ENCODE measurements around the gene ATF6.

ATF6 gene

GRCh38 chr1:161930064-161930463 lies 163.9 kb downstream of the ATF6 start:
- no peaks in the 10 kb centered on the region for H3K79me2 ChIP-seq (ENCODE audit: low read length)
- no peak overlapping the region for H2AFZ ChIP-seq (ENCODE audit: low read length)
- no peak for TF ChIP-seq CTCF (IDR thresholded peaks at IDR 0.05; ENCODE audit: low read length)
- H3K9me2 ChIP-seq (replicated peaks; ENCODE audit: insufficient read depth, low read length), result no peaks in the 10 kb centered on the region
- no peak overlapping the region for H3K4me2 ChIP-seq (ENCODE audit: low read depth, low read length)
- DNase-seq, result no peak
- peaks cover 26% of the 10 kb centered on the region for H3K4me1 ChIP-seq (ENCODE audit: low read length)
- H4K20me1 ChIP-seq (ENCODE audit: insufficient read depth, low read length), result no peaks in the 10 kb centered on the region
- H3K27me3 ChIP-seq (replicated peaks; ENCODE audit: insufficient read depth, low read length), result no peaks in the 10 kb centered on the region
- peaks cover 11% of the 10 kb centered on the region; the same call in 1 of the 2 replicates for H3F3A ChIP-seq (ENCODE audit: insufficient read depth, low read length)
- no peak overlapping the region for H3K27ac ChIP-seq (ENCODE audit: low read length)
- no peaks in the 10 kb centered on the region for H3K9me3 ChIP-seq (replicated peaks; ENCODE audit: insufficient read depth, low read length)
- no peaks in the 10 kb centered on the region for H3K36me3 ChIP-seq (replicated peaks; ENCODE audit: insufficient read depth, low read length)
- H3K9ac ChIP-seq (ENCODE audit: low read length), result no peak overlapping the region
- H3K4me3 ChIP-seq (ENCODE audit: low read length), result no peak overlapping the region

GRCh38 chr1:161932668-161933067 lies 166.5 kb downstream of the ATF6 start:
- H4K20me1 ChIP-seq (ENCODE audit: insufficient read depth, low read length), result no peaks in the 10 kb centered on the region

GRCh38 chr1:161933592-161934588 lies 167.8 kb downstream of the ATF6 start:
- H3K27ac ChIP-seq (ENCODE audit: low read length), result no peak overlapping the region; the same call in 1 of the 2 replicates
- no peaks in the 10 kb centered on the region; the same call in 1 of the 2 replicates for H3K36me3 ChIP-seq (replicated peaks; ENCODE audit: insufficient read depth, low read length)
- TF ChIP-seq EZH2 (optimal IDR thresholded peaks at IDR 0.05; ENCODE audit: low read depth, low read length) (no peak), CTCF (IDR thresholded peaks at IDR 0.05; ENCODE audit: low read length) (no peak), EZH2phosphoT487 (IDR thresholded peaks at IDR 0.05; ENCODE audit: low read length) (no peak)
- H3K4me2 ChIP-seq (ENCODE audit: low read depth, low read length), result peak overlapping the region; percentile 21
- DNase-seq, result peak; percentile 63
- H3K79me2 ChIP-seq (ENCODE audit: low read length), result no peaks in the 10 kb centered on the region
- no peaks in the 10 kb centered on the region for H3K9me3 ChIP-seq (replicated peaks; ENCODE audit: insufficient read depth, low read length)
- no peak overlapping the region for H3K9ac ChIP-seq (ENCODE audit: low read length)
- no peaks in the 10 kb centered on the region for H3K9me2 ChIP-seq (replicated peaks; ENCODE audit: insufficient read depth, low read length)
- H2AFZ ChIP-seq (ENCODE audit: low read length), result no peak overlapping the region
- no peaks in the 10 kb centered on the region for H4K20me1 ChIP-seq (ENCODE audit: insufficient read depth, low read length)
- H3K27me3 ChIP-seq (replicated peaks; ENCODE audit: insufficient read depth, low read length), result no peaks in the 10 kb centered on the region
- H3F3A ChIP-seq (ENCODE audit: insufficient read depth, low read length), result peaks cover 11% of the 10 kb centered on the region; the same call in 1 of the 2 replicates
- peaks cover 26% of the 10 kb centered on the region for H3K4me1 ChIP-seq (ENCODE audit: low read length)
- H3K4me3 ChIP-seq (ENCODE audit: low read length), result no peak overlapping the region

More at GRCh38 chr1:161932668-161933067, 166.5 kb downstream of the ATF6 start:
- no peaks in the 10 kb centered on the region; the same call in 1 of the 2 replicates for H3K36me3 ChIP-seq (replicated peaks; ENCODE audit: insufficient read depth, low read length)
- no peaks in the 10 kb centered on the region for H3K9me3 ChIP-seq (replicated peaks; ENCODE audit: insufficient read depth, low read length)
- H3K27me3 ChIP-seq (replicated peaks; ENCODE audit: insufficient read depth, low read length), result no peaks in the 10 kb centered on the region
- H3K79me2 ChIP-seq (ENCODE audit: low read length), result no peaks in the 10 kb centered on the region
- 0 out of 2 replicates have a peak overlapping the region, but pooled peaks have one; percentile 21 for H3K4me2 ChIP-seq (ENCODE audit: low read depth, low read length)
- H3K9ac ChIP-seq (ENCODE audit: low read length), result no peak overlapping the region
- H3F3A ChIP-seq (ENCODE audit: insufficient read depth, low read length), result peaks cover 11% of the 10 kb centered on the region; the same call in 1 of the 2 replicates
- peaks cover 26% of the 10 kb centered on the region for H3K4me1 ChIP-seq (ENCODE audit: low read length)
- H2AFZ ChIP-seq (ENCODE audit: low read length), result no peak overlapping the region
- no peak for DNase-seq
- no peak overlapping the region for H3K4me3 ChIP-seq (ENCODE audit: low read length)
- TF ChIP-seq EZH2 (optimal IDR thresholded peaks at IDR 0.05; ENCODE audit: low read depth, low read length) (no peak), CTCF (IDR thresholded peaks at IDR 0.05; ENCODE audit: low read length) (no peak), EZH2phosphoT487 (IDR thresholded peaks at IDR 0.05; ENCODE audit: low read length) (no peak)
- H3K9me2 ChIP-seq (replicated peaks; ENCODE audit: insufficient read depth, low read length), result no peaks in the 10 kb centered on the region
- H3K27ac ChIP-seq (ENCODE audit: low read length), result no peak overlapping the region

Data from MM.1S (cell line).